CD14-positive monocyte (primary cell): ENCODE results near the gene NFATC2IP. TPM values are rescaled to one million over a fixed set of nuclear protein-coding genes. Genes with fewer than 3 reads are reported as not detected.

Experiments
- DNase-seq, 3 donors: peaks; one replicate each; pipeline ENCODE4 v3.0.0-alpha.2; 2011 to 2022
- H2AFZ ChIP-seq: 2 replicates; pipeline ENCODE4 v1.6.0; 2012; ENCODE audit warnings: mild to moderate bottlenecking, low read depth, low read length, inconsistent platforms; ENCODE audit not compliant: insufficient read depth, poor library complexity, severe bottlenecking
- H3K27ac ChIP-seq, 2 donors: 1 replicate in 1 of 2; 2 replicates in 1 of 2; pipeline ENCODE4 v1.5.1; 2012 to 2013; ENCODE audit warnings: low read length in 2 of 2, control low read depth in 1 of 2, inconsistent platforms in 1 of 2, low read depth in 1 of 2, mild to moderate bottlenecking in 1 of 2
- H3K27me3 ChIP-seq, 2 donors: one replicate each; pipeline versions ENCODE4 v1.6.0 to v1.6.1; 2011 to 2013; ENCODE audit warnings: low read length in 2 of 2; ENCODE audit not compliant: control insufficient read depth in 2 of 2, insufficient read depth in 2 of 2
- H3K36me3 ChIP-seq, 2 donors: replicated peaks in 1 of 2; 1 replicate in 1 of 2; 2 replicates in 1 of 2; pipeline versions ENCODE4 v1.5.1 to v1.6.1; 2012 to 2013; ENCODE audit warnings: low read length in 2 of 2, control low read depth in 1 of 2, inconsistent platforms in 1 of 2, mild to moderate bottlenecking in 1 of 2; ENCODE audit not compliant: insufficient read depth in 2 of 2, control insufficient read depth in 1 of 2
- H3K4me1 ChIP-seq, 2 donors: 1 replicate in 1 of 2; 2 replicates in 1 of 2; pipeline versions ENCODE4 v1.5.1 to v1.6.1; 2012 to 2013; ENCODE audit warnings: low read length in 2 of 2, control low read depth in 1 of 2, inconsistent platforms in 1 of 2, mild to moderate bottlenecking in 1 of 2, moderate library complexity in 1 of 2; ENCODE audit not compliant: insufficient read depth in 2 of 2, control insufficient read depth in 1 of 2
- H3K4me2 ChIP-seq: replicated peaks from 2 replicates; pipeline ENCODE3; 2012; ENCODE audit warnings: low read length, moderate library complexity, mild to moderate bottlenecking; ENCODE audit not compliant: poor library complexity, severe bottlenecking; ENCODE audit errors: extremely low read depth
- H3K4me3 ChIP-seq, 3 experiments: fragments of 200-600 bp in 1 of 3; sonication (generic) in 1 of 3; replicated peaks in 1 of 3; 1 replicate in 2 of 3; 2 replicates in 1 of 3; pipeline ENCODE4 v1.5.1; 2011 to 2013; ENCODE audit warnings: low read length in 3 of 3, mild to moderate bottlenecking in 3 of 3, control low read depth in 2 of 3, low read depth in 2 of 3, inconsistent platforms in 1 of 3, moderate library complexity in 1 of 3
- H3K79me2 ChIP-seq: 2 replicates; pipeline ENCODE4 v1.6.0; 2012; ENCODE audit warnings: mild to moderate bottlenecking, control low read depth, inconsistent platforms, low read length, moderate library complexity; ENCODE audit not compliant: insufficient read depth
- H3K9ac ChIP-seq: 2 replicates; pipeline ENCODE4 v1.6.0; 2017; ENCODE audit warnings: low read length, mild to moderate bottlenecking; ENCODE audit not compliant: insufficient read depth, poor library complexity, severe bottlenecking
- H3K9me3 ChIP-seq, 2 donors: replicated peaks in 1 of 2; 1 replicate in 1 of 2; 2 replicates in 1 of 2; pipeline versions ENCODE4 v1.5.1 to v1.6.1; 2012 to 2013; ENCODE audit warnings: low read length in 2 of 2, control low read depth in 1 of 2; ENCODE audit not compliant: control insufficient read depth in 1 of 2, insufficient read depth in 1 of 2
- H4K20me1 ChIP-seq: 2 replicates; pipeline ENCODE4 v1.6.0; 2012; ENCODE audit warnings: mild to moderate bottlenecking, low read length, control low read depth, moderate library complexity; ENCODE audit not compliant: insufficient read depth
- H3K27ac Mint-ChIP-seq, 7 donors: one replicate each; pipeline ENCODE4 v1.8.0; 2020; ENCODE audit warnings: mild to moderate bottlenecking in 7 of 7, mixed read lengths in 7 of 7, moderate library complexity in 6 of 7, inconsistent platforms in 2 of 7
- H3K27me3 Mint-ChIP-seq, 3 donors: one replicate each; pipeline ENCODE4 v1.8.0; 2021 to 2022; ENCODE audit warnings: low read depth in 3 of 3, mild to moderate bottlenecking in 3 of 3, mixed read lengths in 3 of 3, moderate library complexity in 3 of 3, inconsistent platforms in 1 of 3
- H3K36me3 Mint-ChIP-seq, 2 donors: one replicate each; pipeline ENCODE4 v1.8.0; 2020; ENCODE audit warnings: mixed read lengths in 2 of 2, inconsistent platforms in 1 of 2, mild to moderate bottlenecking in 1 of 2
- H3K4me1 Mint-ChIP-seq: one replicate; pipeline ENCODE4 v1.8.0; 2020; ENCODE audit warnings: mild to moderate bottlenecking, mixed read lengths
- H3K4me3 Mint-ChIP-seq, 2 donors: one replicate each; pipeline ENCODE4 v1.8.0; 2020; ENCODE audit warnings: mild to moderate bottlenecking in 2 of 2, mixed read lengths in 2 of 2, moderate library complexity in 1 of 2
- H3K9me3 Mint-ChIP-seq, 7 donors: one replicate each; pipeline ENCODE4 v1.8.0; 2020 to 2022; ENCODE audit warnings: mixed read lengths in 7 of 7, mild to moderate bottlenecking in 6 of 7, moderate library complexity in 6 of 7, inconsistent platforms in 2 of 7
- WGBS: methylation state at CpG from one replicate; pipeline ENCODE4 v1.1.5; 2013; ENCODE audit warnings: missing lambda C conversion rate; ENCODE audit not compliant: insufficient coverage; 5-methylcytosine and 5-hydroxymethylcytosine counted together
- intact Hi-C, 2 donors: fragments of 100-400 bp; cut with micrococcal nuclease; formaldehyde crosslinking; loops; one replicate each; pipeline versions ENCODE4 v1.15.0 to v1.15.1; 2023
- polyA plus RNA-seq, 3 donors: library from polyadenylated mRNA; depleted of rRNA in 1 of 3; unstranded in 2 of 3; stranded (reverse) in 1 of 3; fragments of 300-500 nt in 2 of 3; fragments of >200 nt in 1 of 3; fragmentation: Illumina TruSeq in 2 of 3; gene quantifications; 1 replicate in 2 of 3; 2 replicates in 1 of 3; pipeline ENCODE4 v1.2.3, GENCODE V29; 2012 to 2021
- TF ChIP-seq, protein P1 (sequence below): fragments of 200-600 bp; IDR thresholded peaks from one replicate; pipeline ENCODE4 v1.8.0; 2022; ENCODE audit warnings: antibody characterized with exemption, mild to moderate bottlenecking

Gene NFATC2IP
- polyA plus RNA-seq, 3 donors = 17.5 to 125 (median 18.4) TPM

- Histone ChIP-seq H3K4me1 (no peaks in the 10 kb centered on the region), H4K20me1 (no peaks in the 10 kb centered on the region), H3K9me3 (no peaks in the 10 kb centered on the region), H3K27me3 (no peaks in the 10 kb centered on the region), H3K36me3 (peaks cover 9 to 22% of the 10 kb centered on the region in 2 donors), H2AFZ (no peak overlapping the region), H3K9ac (peak overlapping the region; percentile 8), H3K4me2 (no peak overlapping the region), H3K79me2 (no peaks in the 10 kb centered on the region), H3K27ac (no peak overlapping the region), H3K4me3 (no peak overlapping the region)
- Mint-ChIP-seq H3K9me3 (no peaks in the 10 kb centered on the region), H3K4me3 (no peak overlapping the region), H3K27ac (peak overlapping the region in 1 of 7 donors; percentile 82), H3K36me3 (peaks cover 3 to 20% of the 10 kb centered on the region in 2 donors), H3K4me1 (no peaks in the 10 kb centered on the region), H3K27me3 (no peaks in the 10 kb centered on the region)
- TF ChIP-seq, protein P1, sequence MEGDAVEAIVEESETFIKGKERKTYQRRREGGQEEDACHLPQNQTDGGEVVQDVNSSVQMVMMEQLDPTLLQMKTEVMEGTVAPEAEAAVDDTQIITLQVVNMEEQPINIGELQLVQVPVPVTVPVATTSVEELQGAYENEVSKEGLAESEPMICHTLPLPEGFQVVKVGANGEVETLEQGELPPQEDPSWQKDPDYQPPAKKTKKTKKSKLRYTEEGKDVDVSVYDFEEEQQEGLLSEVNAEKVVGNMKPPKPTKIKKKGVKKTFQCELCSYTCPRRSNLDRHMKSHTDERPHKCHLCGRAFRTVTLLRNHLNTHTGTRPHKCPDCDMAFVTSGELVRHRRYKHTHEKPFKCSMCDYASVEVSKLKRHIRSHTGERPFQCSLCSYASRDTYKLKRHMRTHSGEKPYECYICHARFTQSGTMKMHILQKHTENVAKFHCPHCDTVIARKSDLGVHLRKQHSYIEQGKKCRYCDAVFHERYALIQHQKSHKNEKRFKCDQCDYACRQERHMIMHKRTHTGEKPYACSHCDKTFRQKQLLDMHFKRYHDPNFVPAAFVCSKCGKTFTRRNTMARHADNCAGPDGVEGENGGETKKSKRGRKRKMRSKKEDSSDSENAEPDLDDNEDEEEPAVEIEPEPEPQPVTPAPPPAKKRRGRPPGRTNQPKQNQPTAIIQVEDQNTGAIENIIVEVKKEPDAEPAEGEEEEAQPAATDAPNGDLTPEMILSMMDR = no peak
- WGBS = 3% methylated on average over 3 of the region's 11 CpGs
- DNase-seq = no peak
- intact Hi-C loops = no loop called here
Observed at GRCh38 chr16:28902909-28903308, 47.8 kb upstream of the NFATC2IP start.

DNA sequence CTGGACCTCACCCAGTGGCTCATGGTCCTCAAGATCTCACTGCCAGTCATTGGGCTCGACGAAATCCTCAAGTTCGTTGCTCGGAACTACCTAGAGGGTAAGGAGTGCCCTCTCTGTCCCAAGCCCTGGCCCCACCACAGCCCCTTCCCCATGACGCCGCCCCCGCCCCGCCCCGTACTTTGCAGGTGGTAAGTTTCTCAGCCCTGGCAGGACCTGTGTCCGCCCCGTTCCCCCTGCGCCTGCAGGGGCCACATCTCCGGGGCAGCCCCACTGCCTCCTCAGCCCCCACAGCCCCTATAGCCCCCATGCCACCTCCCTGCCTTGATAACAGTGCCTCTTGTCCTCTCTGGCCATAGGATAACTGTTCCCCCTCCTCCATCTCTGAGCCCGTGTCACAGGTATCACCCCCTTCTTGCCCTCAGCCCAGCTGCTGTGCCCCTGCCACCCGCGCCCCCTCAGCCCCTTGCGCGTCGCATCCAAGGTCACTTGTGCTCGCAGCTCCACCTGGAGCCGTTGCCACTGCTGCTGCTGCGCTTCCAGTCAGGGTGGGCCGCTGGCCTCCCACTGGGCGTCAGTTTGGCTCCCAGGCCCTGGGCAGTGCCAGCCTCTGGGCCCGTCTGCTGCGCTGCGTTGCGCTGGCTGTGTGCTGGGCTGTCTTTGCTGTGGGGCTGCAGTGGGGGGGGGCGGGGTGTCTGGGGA lies 47.2 kb upstream of the NFATC2IP start:
- Histone ChIP-seq H3K27ac (no peak overlapping the region), H3K9ac (peak overlapping the region; percentile 8), H3K4me2 (no peak overlapping the region), H3K9me3 (no peaks in the 10 kb centered on the region), H3K4me1 (no peaks in the 10 kb centered on the region), H3K36me3 (peaks cover 15 to 28% of the 10 kb centered on the region in 2 donors), H2AFZ (no peak overlapping the region), H4K20me1 (no peaks in the 10 kb centered on the region), H3K79me2 (no peaks in the 10 kb centered on the region), H3K4me3 (no peak overlapping the region), H3K27me3 (no peaks in the 10 kb centered on the region)
- DNase-seq = no peak
- Mint-ChIP-seq H3K27ac (no peak overlapping the region), H3K4me3 (no peak overlapping the region), H3K4me1 (no peaks in the 10 kb centered on the region), H3K9me3 (no peaks in the 10 kb centered on the region), H3K36me3 (peaks cover 4 to 22% of the 10 kb centered on the region in 2 donors), H3K27me3 (no peaks in the 10 kb centered on the region)
- intact Hi-C loops = no loop called here
- WGBS = 95% methylated on average over 27 of the region's 29 CpGs
- TF ChIP-seq, protein P1 = no peak
